PC-3 (cell line): ENCODE results near the gene TMEM38B. TPM values are rescaled to one million over a fixed set of nuclear protein-coding genes. Genes with fewer than 3 reads are reported as not detected.

Experiments used
- ATAC-seq: fragments of 200-7000 bp; cut with Tn5 transposase; 2 replicates; pipeline ENCODE4 v1.9.1; 2020; ENCODE audit warnings: mild to moderate bottlenecking, moderate library complexity
- BruUV-seq: library from RNA; stranded (reverse); fragments of 400-500 nt; replicated peaks from 2 replicates; lab custom pipeline; 2021; lab: Mats Ljungman, UMichigan
- CTCF ChIA-PET: fragments of 300-600 bp; sonication (Branson Sonifier 250); formaldehyde crosslinking; loops from one replicate; lab custom pipeline; 2022; ENCODE audit warnings: antibody characterized with exemption; lab: Charles Lee
- POLR2A ChIA-PET: fragments of 300-600 bp; sonication (Branson Sonifier 250); formaldehyde crosslinking; loops from one replicate; lab custom pipeline; 2022; ENCODE audit warnings: antibody characterized with exemption; ENCODE audit not compliant: unreplicated experiment; lab: Charles Lee
- DNase-seq: peaks from one replicate; pipeline ENCODE4 v3.0.0-alpha.2; 2015
- H2AFZ ChIP-seq: fragments of 300-600 bp; sonication (generic); 2 replicates; pipeline ENCODE4 v1.6.0; 2016; ENCODE audit warnings: antibody characterized with exemption, low read length
- H3F3A ChIP-seq: fragments of 300-600 bp; sonication (generic); one replicate; pipeline ENCODE4 v1.6.0; 2017; ENCODE audit warnings: antibody characterized with exemption, low read length, control low read depth, mild to moderate bottlenecking; ENCODE audit not compliant: unreplicated experiment
- H3K27ac ChIP-seq: fragments of 300-600 bp; sonication (generic); 2 replicates; pipeline ENCODE4 v1.5.1; 2016; ENCODE audit warnings: mild to moderate bottlenecking, low read length
- H3K27me3 ChIP-seq: fragments of 300-600 bp; sonication (generic); 2 replicates; pipeline ENCODE4 v1.6.1; 2016; ENCODE audit warnings: low read length, mixed read lengths
- H3K36me3 ChIP-seq: fragments of 300-600 bp; sonication (generic); 2 replicates; pipeline ENCODE4 v1.6.1; 2016; ENCODE audit warnings: low read depth, mixed run types, low read length, mixed read lengths
- H3K4me1 ChIP-seq: fragments of 300-600 bp; sonication (generic); 2 replicates; pipeline ENCODE4 v1.5.1; 2016; ENCODE audit warnings: low read length; ENCODE audit not compliant: insufficient read depth
- H3K4me2 ChIP-seq: fragments of 300-600 bp; sonication (generic); 2 replicates; pipeline ENCODE4 v1.6.0; 2016; ENCODE audit warnings: low read length
- H3K4me3 ChIP-seq: fragments of 300-600 bp; sonication (generic); 2 replicates; pipeline ENCODE4 v1.5.1; 2016; ENCODE audit warnings: mild to moderate bottlenecking, low read length, mixed read lengths
- H3K79me2 ChIP-seq: fragments of 300-600 bp; sonication (generic); 2 replicates; pipeline ENCODE4 v1.6.1; 2017; ENCODE audit warnings: low read length, mixed read lengths
- H3K9ac ChIP-seq: fragments of 300-600 bp; sonication (generic); 2 replicates; pipeline ENCODE4 v1.6.0; 2016; ENCODE audit warnings: mild to moderate bottlenecking, low read length
- H3K9me2 ChIP-seq: fragments of 300-600 bp; sonication (generic); replicated peaks from 2 replicates; pipeline ENCODE4 v1.6.1; 2016; ENCODE audit warnings: mixed run types, low read length, mixed read lengths
- H3K9me3 ChIP-seq: fragments of 300-600 bp; sonication (generic); 2 replicates; pipeline ENCODE4 v1.6.1; 2016; ENCODE audit warnings: low read length, mixed read lengths
- H4K20me1 ChIP-seq: fragments of 300-600 bp; sonication (generic); 2 replicates; pipeline ENCODE4 v1.6.1; 2016; ENCODE audit warnings: low read length, mixed read lengths
- EZH2 ChIP-seq: fragments of 300-600 bp; sonication (generic); IDR thresholded peaks from one replicate; pipeline ENCODE4 v1.6.1; 2017; ENCODE audit warnings: antibody characterized with exemption, mild to moderate bottlenecking, low read length; ENCODE audit not compliant: unreplicated experiment
- EZH2phosphoT487 ChIP-seq: fragments of 300-600 bp; sonication (generic); IDR thresholded peaks from 2 replicates; pipeline ENCODE4 v1.6.1; 2018; ENCODE audit warnings: mild to moderate bottlenecking, antibody characterized with exemption, low read length, borderline replicate concordance
- intact Hi-C: fragments of 100-400 bp; cut with micrococcal nuclease; formaldehyde crosslinking; loops from 2 replicates; pipeline ENCODE4 v1.9.0; 2023
- total RNA-seq: library from RNA; depleted of rRNA; stranded (reverse); fragments of >200 nt; gene quantifications from 2 replicates; pipeline ENCODE4 v1.2.3, GENCODE V29; 2014
- TF ChIP-seq, protein P1 (sequence below): fragments of 300-600 bp; sonication (generic); conservative IDR thresholded peaks from 2 replicates; pipeline ENCODE4 v1.5.1; 2017; ENCODE audit warnings: antibody characterized with exemption, low read depth, mild to moderate bottlenecking, low read length

The TMEM38B gene
- total RNA-seq, 1 experiment from 2014 or later, result 16.0 TPM

DNA sequence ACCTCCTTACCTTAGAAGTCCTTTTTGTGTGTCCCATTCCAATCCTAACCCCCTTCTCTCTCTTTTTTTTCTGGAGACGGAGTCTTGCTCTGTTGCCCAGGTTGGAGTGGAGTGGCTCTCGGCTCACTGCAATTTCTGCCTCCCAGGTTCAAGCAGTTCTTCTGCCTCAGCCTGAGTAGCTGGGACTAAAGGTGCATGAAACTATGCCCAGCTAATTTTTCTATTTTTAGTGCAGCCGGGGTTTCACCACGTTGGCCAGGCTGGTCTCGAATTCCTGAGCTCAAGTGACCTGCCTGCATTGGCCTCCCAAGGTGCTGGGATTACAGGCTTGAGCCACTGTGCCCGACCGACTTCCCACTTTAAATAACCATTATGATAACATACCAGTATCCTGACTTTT lies 17.5 kb downstream of the TMEM38B start:
- BruUV-seq, result no TSS peak
- Histone ChIP-seq H3K4me3 (no peak overlapping the region), H3K9me3 (no peaks in the 10 kb centered on the region), H3K9me2 (no peaks in the 10 kb centered on the region), H3K36me3 (no peaks in the 10 kb centered on the region), H3K4me2 (no peak overlapping the region), H2AFZ (no peak overlapping the region), H4K20me1 (no peaks in the 10 kb centered on the region), H3K9ac (no peak overlapping the region), H3K27ac (no peak overlapping the region), H3K4me1 (no peaks in the 10 kb centered on the region), H3K79me2 (no peaks in the 10 kb centered on the region), H3F3A (no peaks in the 10 kb centered on the region), H3K27me3 (no peaks in the 10 kb centered on the region)
- intact Hi-C loops, result no loop called here
- ATAC-seq (no peak), DNase-seq (no peak)
- ChIA-PET CTCF (no interaction called here), POLR2A (no interaction called here)
- TF ChIP-seq, protein P1, sequence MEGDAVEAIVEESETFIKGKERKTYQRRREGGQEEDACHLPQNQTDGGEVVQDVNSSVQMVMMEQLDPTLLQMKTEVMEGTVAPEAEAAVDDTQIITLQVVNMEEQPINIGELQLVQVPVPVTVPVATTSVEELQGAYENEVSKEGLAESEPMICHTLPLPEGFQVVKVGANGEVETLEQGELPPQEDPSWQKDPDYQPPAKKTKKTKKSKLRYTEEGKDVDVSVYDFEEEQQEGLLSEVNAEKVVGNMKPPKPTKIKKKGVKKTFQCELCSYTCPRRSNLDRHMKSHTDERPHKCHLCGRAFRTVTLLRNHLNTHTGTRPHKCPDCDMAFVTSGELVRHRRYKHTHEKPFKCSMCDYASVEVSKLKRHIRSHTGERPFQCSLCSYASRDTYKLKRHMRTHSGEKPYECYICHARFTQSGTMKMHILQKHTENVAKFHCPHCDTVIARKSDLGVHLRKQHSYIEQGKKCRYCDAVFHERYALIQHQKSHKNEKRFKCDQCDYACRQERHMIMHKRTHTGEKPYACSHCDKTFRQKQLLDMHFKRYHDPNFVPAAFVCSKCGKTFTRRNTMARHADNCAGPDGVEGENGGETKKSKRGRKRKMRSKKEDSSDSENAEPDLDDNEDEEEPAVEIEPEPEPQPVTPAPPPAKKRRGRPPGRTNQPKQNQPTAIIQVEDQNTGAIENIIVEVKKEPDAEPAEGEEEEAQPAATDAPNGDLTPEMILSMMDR, result no peak
- TF ChIP-seq EZH2, result no peak
- no peak for TF ChIP-seq EZH2phosphoT487

DNA sequence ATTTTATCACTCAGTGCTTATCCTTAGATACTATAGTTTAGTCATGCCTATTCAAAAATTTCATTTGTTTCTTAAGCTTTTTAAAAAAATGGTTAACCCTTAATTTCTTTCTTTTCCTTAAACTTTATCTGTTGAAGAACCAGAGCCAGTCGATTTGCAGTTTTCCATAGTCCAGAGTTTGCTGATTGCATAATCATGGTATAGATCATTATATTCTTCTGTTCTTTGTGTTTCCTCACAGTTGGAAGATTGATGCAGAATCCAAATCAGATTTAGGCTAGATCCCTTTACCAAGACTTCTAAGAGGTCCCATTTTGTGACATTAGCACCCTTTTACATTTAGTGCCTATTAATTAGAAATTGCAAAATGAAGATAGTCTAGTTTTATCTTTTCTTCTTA lies 18.0 kb downstream of the TMEM38B start:
- BruUV-seq, result no TSS peak
- TF ChIP-seq, protein P1, result no peak
- TF ChIP-seq EZH2phosphoT487, result no peak

DNA sequence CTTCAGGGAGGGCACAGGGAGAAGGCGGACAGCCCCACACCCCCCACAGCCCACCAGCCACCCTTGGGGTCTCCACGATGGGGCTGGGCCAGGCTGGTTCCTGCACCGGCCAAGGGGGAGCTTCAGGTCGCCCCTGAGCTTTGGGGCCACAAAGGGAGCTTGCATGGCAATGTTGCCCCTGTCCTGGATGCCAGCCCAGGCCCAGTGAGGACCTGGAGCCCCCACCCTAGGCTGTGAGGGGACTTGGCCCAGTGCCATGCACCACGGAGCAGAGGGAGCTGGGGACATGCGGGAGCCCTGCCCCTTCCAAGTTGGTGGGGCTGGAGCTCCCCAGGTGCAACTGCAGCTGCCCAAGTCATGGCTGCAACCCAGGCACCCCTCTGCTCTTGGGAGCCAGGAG lies 18.4 kb downstream of the TMEM38B start:
- ChIA-PET CTCF (no interaction called here), POLR2A (no interaction called here)
- H4K20me1 ChIP-seq, result no peaks in the 10 kb centered on the region
- DNase-seq (no peak), ATAC-seq (no peak)
- H3K4me3 ChIP-seq, result no peak overlapping the region
- H3K4me2 ChIP-seq, result no peak overlapping the region
- H3K4me1 ChIP-seq, result no peaks in the 10 kb centered on the region
- H3K27ac ChIP-seq, result no peak overlapping the region
- no TSS peak for BruUV-seq
- H3K9ac ChIP-seq, result no peak overlapping the region
- no peaks in the 10 kb centered on the region for H3K36me3 ChIP-seq
- no peaks in the 10 kb centered on the region for H3F3A ChIP-seq
- TF ChIP-seq, protein P1, result no peak
- TF ChIP-seq EZH2, result no peak
- TF ChIP-seq EZH2phosphoT487, result no peak
- no peaks in the 10 kb centered on the region for H3K27me3 ChIP-seq
- H3K9me2 ChIP-seq, result no peaks in the 10 kb centered on the region
- intact Hi-C loops, result no loop called here
- no peaks in the 10 kb centered on the region for H3K79me2 ChIP-seq
- H3K9me3 ChIP-seq, result no peaks in the 10 kb centered on the region
- H2AFZ ChIP-seq, result no peak overlapping the region

More for the DNA sequence above, 18.0 kb downstream of the TMEM38B start:
- H3K9me2 ChIP-seq, result no peaks in the 10 kb centered on the region
- no peaks in the 10 kb centered on the region for H3K9me3 ChIP-seq
- ChIA-PET POLR2A (no interaction called here), CTCF (no interaction called here)
- H4K20me1 ChIP-seq, result no peaks in the 10 kb centered on the region
- H2AFZ ChIP-seq, result no peak overlapping the region
- H3K4me1 ChIP-seq, result no peaks in the 10 kb centered on the region
- intact Hi-C loops, result no loop called here
- ATAC-seq, result no peak
- H3K36me3 ChIP-seq, result no peaks in the 10 kb centered on the region
- no peaks in the 10 kb centered on the region for H3K79me2 ChIP-seq
- DNase-seq, result no peak
- no peak overlapping the region for H3K9ac ChIP-seq
- H3F3A ChIP-seq, result no peaks in the 10 kb centered on the region
- H3K4me3 ChIP-seq, result no peak overlapping the region
- H3K27me3 ChIP-seq, result no peaks in the 10 kb centered on the region
- H3K27ac ChIP-seq, result no peak overlapping the region
- no peak overlapping the region for H3K4me2 ChIP-seq
